GM13976 (cell line): Measurements from ENCODE around the gene BRD3.

ENCODE experiments used
- DNase-seq: peaks from one replicate; pipeline ENCODE4 v3.0.0; 2012; ENCODE audit warnings: low spot score
- in situ Hi-C: fragments of 300-500 bp; cut with MboI; formaldehyde crosslinking; loops from one replicate; pipeline ENCODE4 v1.12.0; 2022; ENCODE audit warnings: low sequenced_read_pairs, mixed read lengths, inconsistent platforms; ENCODE audit not compliant: unreplicated experiment
- TF ChIP-seq, protein P1 (sequence below): IDR thresholded peaks from 2 replicates; pipeline ENCODE4 v1.5.1; 2012; ENCODE audit warnings: borderline replicate concordance, mild to moderate bottlenecking; ENCODE audit not compliant: insufficient read depth; ENCODE audit errors: extremely low read depth, missing control alignments, control extremely low read depth

Gene BRD3

DNA sequence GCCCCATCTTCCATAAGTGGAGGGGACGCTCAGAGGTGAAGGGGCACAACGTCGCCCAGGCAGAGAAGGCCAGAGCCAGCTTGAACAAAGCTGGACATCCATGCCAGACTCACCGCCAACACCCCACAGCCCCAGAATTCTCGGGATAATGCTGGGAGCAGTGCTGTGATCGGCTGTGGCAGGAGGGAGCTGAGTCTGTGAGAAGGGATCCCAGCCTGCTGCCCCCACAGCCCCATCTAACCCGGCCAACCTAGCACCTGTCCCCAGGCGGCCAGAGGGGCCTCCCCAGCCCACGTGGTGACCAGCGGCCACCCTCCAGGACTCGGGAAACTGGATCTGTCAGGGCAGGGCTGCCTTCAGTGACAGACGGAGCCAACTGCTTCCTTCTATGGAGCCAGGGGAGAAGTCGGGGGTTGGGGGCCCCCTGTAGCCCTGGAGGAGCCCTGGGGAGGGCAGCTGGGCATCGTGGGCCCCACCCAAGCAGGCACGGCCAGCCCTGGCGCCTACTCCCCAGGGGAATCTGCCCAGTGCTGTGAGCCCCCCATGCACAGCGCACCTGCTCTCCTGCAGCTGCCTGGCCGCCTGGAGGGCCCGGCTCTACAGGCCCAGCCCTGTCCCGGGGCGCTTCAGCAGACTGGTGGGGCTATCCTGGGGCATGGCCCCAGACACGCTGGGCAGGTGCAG, 6.0 kb downstream of the BRD3 start:
- TF ChIP-seq, protein P1, sequence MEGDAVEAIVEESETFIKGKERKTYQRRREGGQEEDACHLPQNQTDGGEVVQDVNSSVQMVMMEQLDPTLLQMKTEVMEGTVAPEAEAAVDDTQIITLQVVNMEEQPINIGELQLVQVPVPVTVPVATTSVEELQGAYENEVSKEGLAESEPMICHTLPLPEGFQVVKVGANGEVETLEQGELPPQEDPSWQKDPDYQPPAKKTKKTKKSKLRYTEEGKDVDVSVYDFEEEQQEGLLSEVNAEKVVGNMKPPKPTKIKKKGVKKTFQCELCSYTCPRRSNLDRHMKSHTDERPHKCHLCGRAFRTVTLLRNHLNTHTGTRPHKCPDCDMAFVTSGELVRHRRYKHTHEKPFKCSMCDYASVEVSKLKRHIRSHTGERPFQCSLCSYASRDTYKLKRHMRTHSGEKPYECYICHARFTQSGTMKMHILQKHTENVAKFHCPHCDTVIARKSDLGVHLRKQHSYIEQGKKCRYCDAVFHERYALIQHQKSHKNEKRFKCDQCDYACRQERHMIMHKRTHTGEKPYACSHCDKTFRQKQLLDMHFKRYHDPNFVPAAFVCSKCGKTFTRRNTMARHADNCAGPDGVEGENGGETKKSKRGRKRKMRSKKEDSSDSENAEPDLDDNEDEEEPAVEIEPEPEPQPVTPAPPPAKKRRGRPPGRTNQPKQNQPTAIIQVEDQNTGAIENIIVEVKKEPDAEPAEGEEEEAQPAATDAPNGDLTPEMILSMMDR: no peak
- no peak for DNase-seq
- in situ Hi-C loops: no loop called here

DNA sequence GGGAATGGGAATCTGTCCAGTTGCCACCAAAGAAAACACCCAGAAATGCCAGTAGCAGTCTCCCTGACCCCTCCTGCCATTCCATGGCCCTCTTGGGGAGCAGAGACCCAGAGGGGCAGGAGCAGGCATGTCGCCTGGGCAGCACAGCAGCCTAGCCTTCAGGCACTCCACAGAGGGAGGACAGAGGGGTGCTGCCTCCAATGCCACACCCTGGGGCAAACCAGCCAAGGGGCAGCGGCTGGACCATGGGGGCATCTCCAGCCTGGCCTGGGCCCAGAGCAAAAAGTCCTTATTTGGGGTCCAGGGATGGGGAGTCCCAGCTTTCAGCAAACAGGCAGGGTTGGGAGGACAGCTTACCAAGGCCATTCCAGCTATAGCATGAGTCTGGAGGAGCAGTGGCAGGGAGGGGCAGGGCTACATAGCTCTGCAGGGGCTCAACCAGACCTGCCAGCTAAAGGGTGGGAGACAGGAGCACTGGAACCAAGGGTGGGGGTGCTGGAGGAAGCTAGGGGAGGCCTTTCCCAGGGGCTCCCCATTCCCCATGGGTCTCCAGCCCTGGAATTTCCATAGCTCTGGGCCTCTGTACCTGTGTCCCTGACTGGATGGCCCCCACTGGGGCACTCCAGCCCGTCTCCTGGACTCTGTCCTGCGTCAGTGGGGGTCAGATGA, 6.7 kb downstream of the BRD3 start:
- no peak for DNase-seq
- TF ChIP-seq, protein P1: no peak
- in situ Hi-C loops: no loop called here

DNA sequence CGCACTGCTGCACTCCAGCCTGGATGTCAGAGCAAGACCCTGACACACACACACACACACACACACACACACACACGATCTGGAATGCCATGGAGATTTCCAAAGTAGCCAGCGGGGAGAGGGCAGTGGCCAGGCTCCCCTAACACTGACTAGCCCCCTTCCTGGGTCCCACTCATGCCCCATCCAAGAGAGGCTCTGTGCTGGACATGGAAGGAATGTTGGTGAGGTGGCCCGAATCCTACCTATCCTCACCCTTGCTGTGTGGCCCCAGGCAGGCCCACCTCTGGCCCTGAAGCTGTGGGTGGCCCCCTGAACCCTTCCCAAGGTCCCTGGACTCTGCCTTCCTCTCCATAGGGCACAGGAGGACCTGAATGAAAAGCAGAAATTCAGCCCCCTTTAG, 7.3 kb downstream of the BRD3 start:
- DNase-seq: no peak
- TF ChIP-seq, protein P1: no peak
- in situ Hi-C loops: no loop called here

DNA sequence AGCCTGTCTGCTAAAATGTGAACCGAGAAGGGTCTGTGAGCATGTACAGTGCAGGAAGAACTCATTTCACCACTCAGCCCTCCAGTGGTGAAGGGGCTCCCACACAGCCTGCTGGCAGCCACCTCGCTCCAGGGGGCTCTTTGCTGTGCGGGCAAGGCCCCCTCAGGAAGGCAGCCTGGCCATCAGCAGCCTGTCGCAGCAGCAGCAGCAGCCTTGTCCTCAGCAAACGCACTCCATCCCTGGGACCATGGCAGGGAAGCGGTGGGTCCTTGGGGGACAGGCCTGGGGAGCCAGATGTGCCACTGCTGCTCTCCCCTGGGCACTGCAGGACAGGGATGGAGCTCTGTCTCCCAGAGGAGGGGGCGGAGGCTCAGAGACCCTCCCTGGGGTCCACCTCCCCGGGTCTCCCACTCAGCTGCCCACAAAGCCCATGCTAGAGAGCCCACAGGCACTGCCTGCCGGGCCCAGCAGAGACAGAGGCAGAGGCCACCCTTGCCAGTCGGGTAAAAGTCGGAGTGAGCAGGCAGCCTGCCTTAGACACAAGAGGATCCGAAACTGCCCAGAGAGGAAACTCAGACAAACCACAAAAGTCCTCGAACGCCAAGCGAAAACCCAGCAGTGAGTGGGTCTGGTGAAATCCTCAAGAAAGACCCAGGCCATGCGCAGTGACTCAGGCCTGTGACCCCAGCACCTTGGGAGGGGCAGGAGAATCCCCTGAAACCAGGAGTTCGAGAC, 8.0 kb downstream of the BRD3 start:
- DNase-seq: peak; percentile 85
- in situ Hi-C loops: no loop called here
- TF ChIP-seq, protein P1: no peak

DNA sequence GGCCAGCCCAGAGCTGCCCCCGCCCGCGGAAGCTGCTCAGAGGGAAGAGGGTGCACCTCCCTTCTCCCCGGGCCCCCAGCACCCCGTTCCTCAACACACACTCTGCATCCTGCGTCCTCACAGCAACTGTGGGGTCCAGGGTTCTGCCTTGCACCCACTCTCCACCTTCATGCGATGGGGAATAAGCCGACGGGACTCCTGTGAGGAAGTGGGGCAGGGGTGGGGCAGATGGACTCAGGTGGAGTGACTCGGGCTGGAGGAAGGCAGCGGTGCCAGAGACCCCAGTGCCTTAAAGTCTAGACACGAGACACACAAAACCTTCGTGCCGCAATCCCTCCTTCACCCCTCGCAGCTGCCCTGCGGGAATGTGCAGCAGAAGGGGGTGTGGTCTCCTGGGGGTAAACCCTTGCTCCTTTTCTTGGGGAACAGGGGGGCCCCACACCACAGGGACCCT, 8.6 kb downstream of the BRD3 start:
- in situ Hi-C loops: no loop called here
- no peak for DNase-seq
- TF ChIP-seq, protein P1: no peak

DNA sequence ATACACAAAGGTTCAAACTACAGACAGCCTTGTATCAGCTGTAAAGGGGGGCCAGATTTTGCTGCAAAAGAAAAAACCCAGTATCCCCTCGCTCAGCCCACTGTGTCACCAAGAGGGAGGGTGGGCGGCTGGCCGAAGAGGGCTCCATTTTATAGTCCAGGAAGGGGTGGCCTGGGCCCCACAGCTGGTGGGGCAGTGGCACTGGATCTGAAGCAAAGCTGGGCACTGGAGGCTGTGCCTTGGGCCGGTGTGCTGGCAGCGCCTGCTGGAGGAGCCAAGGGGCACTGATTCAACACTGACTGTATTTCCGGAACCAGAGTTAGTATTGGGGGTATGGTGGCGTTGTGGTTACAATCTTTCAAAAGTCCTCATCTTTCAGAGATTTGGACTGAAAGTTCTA, 9.1 kb downstream of the BRD3 start:
- in situ Hi-C loops: no loop called here
- DNase-seq: no peak
- TF ChIP-seq, protein P1: no peak
